ENCODE measurements around the gene SCD.

DNA sequence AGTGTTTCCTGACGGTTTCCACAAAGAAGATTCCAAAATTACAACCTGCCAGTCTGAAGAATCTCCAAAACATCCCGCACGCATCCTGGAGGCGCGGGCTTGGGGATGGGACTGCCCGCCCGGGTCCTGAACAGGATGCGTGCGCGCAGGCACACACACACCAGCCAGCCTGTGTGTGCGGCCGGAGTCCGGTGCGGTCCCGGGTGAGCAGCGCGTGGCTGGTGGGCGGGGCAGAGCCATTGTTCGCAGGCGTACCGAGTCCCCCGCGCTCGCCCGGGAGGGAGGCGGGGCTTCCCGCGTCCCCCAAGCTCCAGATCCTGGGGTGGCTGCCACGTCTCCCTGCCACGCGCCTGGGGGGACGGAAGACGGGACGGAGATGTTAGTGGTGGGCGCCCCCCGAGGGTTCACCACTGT lies 675 bp upstream of the SCD start:
- TF ChIP-seq POLR2A (IDR thresholded peaks at IDR 0.05) (no peak), CTCF (IDR thresholded peaks at IDR 0.05) (no peak)

All from testis (tissue), 2 donors.